ENCODE results near the gene PHF12. TPM values are rescaled to one million over a fixed set of nuclear protein-coding genes. Genes with fewer than 3 reads are reported as not detected.
A peak's percentile ranks its signal among the peaks of the same experiment; 100 is the strongest.

PHF12 gene
- total RNA-seq, 6 donors from 2014 or later = 38.8 to 103 (median 62.7) TPM

DNA sequence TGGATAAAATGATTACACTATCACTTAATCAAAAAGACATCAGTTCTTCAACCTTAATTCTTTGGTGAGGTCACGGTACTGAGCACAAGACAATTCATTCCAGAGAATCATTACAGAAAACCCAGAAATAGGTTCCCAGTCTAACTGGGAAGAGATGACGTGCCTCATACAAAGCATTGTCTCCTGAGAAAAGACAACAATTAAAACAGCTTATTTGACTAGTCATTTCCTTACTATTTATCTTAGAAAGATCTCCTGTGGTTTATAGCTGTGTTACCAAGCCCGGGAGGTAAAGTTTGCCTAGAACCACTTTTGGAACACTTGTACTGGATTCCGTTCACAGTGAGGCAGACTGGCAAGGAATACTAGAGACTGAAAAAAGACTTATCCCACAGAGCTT is 5.1 kb downstream of the PHF12 start:
- Histone ChIP-seq H3K9me3 (no peaks in the 10 kb centered on the region), H3K27ac (peak overlapping the region; percentile 27 to 99 (median 70))

DNA sequence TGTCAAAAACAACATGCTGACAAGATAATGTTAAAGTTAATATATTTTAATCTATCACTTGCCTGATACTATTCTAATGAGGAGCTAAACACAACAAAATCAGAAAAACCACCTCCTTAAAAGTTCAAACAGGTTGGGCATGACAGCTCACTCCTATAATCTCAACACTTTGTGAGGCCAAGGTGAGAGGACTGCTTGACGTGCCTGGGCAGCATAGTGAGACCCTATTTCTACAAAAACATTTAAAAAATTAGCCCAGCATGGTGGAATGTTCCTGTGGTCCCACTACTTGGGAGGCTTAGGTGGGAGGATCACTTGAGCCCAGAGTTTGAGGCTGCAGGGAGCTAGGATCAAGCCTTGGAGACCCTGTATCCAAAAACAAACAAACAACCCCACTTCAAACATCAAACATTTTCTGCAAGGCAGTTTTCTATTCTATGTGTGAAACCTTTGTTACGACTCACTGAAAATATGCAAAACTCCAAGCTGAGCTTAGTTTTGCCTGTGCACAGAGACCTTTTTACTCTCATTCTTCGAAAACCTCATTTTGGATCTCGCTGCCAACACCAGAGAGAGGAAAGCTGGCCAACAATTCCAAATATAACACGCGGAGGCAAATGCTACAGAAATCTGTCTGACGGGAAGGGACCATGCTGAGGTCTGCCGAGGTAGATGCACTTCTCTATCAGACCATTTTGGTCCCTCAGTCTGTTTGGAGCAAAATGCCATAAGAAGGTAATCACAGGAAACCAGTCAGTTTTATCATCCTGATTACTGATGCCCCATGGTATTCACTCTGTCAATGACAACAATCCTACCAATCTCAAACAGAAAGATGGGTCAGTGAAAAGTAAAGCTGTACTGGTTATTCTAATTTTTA is 6.2 kb downstream of the PHF12 start:
- Histone ChIP-seq H3K27ac (peak overlapping the region; percentile 27 to 99 (median 70)), H3K4me3 (no peak overlapping the region), H3K27me3 (no peaks in the 10 kb centered on the region), H3K9me3 (no peaks in the 10 kb centered on the region), H3K36me3 (peaks cover 0 to 9% (median 0%) of the 10 kb centered on the region in 4 donors), H3K4me1 (peaks cover 51 to 62% (median 54%) of the 10 kb centered on the region in 4 donors)
- 74 to 79% methylated on average over 8 of the region's 8 CpGs for WGBS, 2 donors
- TF ChIP-seq POLR2AphosphoS5 (IDR thresholded peaks at IDR 0.05) = no peak
- TF ChIP-seq, protein P1, sequence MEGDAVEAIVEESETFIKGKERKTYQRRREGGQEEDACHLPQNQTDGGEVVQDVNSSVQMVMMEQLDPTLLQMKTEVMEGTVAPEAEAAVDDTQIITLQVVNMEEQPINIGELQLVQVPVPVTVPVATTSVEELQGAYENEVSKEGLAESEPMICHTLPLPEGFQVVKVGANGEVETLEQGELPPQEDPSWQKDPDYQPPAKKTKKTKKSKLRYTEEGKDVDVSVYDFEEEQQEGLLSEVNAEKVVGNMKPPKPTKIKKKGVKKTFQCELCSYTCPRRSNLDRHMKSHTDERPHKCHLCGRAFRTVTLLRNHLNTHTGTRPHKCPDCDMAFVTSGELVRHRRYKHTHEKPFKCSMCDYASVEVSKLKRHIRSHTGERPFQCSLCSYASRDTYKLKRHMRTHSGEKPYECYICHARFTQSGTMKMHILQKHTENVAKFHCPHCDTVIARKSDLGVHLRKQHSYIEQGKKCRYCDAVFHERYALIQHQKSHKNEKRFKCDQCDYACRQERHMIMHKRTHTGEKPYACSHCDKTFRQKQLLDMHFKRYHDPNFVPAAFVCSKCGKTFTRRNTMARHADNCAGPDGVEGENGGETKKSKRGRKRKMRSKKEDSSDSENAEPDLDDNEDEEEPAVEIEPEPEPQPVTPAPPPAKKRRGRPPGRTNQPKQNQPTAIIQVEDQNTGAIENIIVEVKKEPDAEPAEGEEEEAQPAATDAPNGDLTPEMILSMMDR (IDR thresholded peaks at IDR 0.05) = no peak
- TF ChIP-seq POLR2A (IDR thresholded peaks at IDR 0.05) = no peak
- TF ChIP-seq EP300 (IDR thresholded peaks at IDR 0.05) = no peak
- DNase-seq (no peak), ATAC-seq (ENCODE audit: low FRiP score in 2 of 2) (no peak)

More for the DNA sequence above, 5.1 kb downstream of the PHF12 start:
- no peak for DNase-seq
- no peak overlapping the region for H3K4me3 ChIP-seq
- ATAC-seq (ENCODE audit: low FRiP score in 2 of 2) = no peak
- H3K4me1 ChIP-seq = peaks cover 40 to 51% (median 44%) of the 10 kb centered on the region in 4 donors
- TF ChIP-seq POLR2AphosphoS5 (IDR thresholded peaks at IDR 0.05) = no peak
- no peak for TF ChIP-seq EP300 (IDR thresholded peaks at IDR 0.05)
- no peak for TF ChIP-seq POLR2A (IDR thresholded peaks at IDR 0.05)
- TF ChIP-seq, protein P1 (IDR thresholded peaks at IDR 0.05) = no peak
- 37 to 42% methylated on average over 4 of the region's 4 CpGs for WGBS, 2 donors
- peaks cover 0 to 9% (median 0%) of the 10 kb centered on the region in 4 donors for H3K36me3 ChIP-seq
- H3K27me3 ChIP-seq = no peaks in the 10 kb centered on the region

DNA sequence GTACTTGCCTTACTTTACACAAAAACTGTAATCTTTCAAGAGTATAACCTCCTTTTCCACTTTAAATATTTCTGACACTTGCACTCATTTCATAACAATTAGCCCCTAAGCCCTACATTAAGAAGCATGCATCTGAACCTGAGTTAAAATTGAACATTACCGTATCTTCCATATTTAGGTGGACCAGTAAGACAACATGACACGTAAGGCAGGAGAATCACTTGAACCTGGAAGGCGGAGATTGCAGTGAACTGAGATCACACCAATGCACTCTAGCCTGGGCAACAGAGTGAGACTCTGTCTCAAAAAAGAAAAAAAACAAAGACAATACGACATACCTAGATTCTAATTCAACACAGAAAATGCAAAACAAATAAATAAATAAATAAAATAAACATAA is 7.0 kb downstream of the PHF12 start:
- no peak overlapping the region for H3K27ac ChIP-seq
- 82 to 87% methylated on average over 4 of the region's 4 CpGs for WGBS, 2 donors
- H3K9me3 ChIP-seq = no peaks in the 10 kb centered on the region
- H3K4me3 ChIP-seq = no peak overlapping the region
- ATAC-seq (ENCODE audit: low FRiP score in 2 of 2) = no peak
- peaks cover 54 to 69% (median 59%) of the 10 kb centered on the region in 4 donors for H3K4me1 ChIP-seq
- TF ChIP-seq EP300 (IDR thresholded peaks at IDR 0.05) (no peak), POLR2AphosphoS5 (IDR thresholded peaks at IDR 0.05) (no peak), POLR2A (IDR thresholded peaks at IDR 0.05) (no peak)
- TF ChIP-seq, protein P1 (IDR thresholded peaks at IDR 0.05) = no peak
- peaks cover 0 to 9% (median 0%) of the 10 kb centered on the region in 4 donors for H3K36me3 ChIP-seq
- no peaks in the 10 kb centered on the region for H3K27me3 ChIP-seq
- DNase-seq = no peak

DNA sequence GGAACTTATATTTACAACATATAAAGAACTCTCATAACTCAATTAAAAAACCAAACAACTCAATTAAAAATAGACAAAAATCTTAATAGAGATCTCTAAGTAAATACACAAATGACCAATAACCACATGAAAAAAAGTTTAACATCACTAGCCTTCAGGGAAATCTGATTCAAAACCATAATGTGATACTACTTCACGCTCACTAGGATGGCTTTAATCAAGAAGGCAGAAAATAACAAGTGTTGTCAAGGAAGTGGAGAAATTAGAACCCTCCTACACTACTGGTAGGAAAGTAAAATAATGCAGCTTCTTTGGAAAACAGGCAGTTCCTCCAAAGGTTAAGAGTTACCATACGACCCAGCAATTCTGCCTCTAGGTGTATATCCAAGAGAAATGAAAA is 8.4 kb downstream of the PHF12 start:
- no peak for DNase-seq
- TF ChIP-seq POLR2A (IDR thresholded peaks at IDR 0.05) (no peak), EP300 (IDR thresholded peaks at IDR 0.05) (no peak), POLR2AphosphoS5 (IDR thresholded peaks at IDR 0.05) (no peak)
- TF ChIP-seq, protein P1 (IDR thresholded peaks at IDR 0.05) = no peak
- WGBS, 2 donors = 90 to 94% methylated on average over 2 of the region's 2 CpGs
- Histone ChIP-seq H3K36me3 (peaks cover 0 to 9% (median 0%) of the 10 kb centered on the region in 4 donors), H3K4me3 (no peak overlapping the region), H3K27ac (no peak overlapping the region), H3K4me1 (peaks cover 57 to 75% (median 65%) of the 10 kb centered on the region in 4 donors), H3K27me3 (no peaks in the 10 kb centered on the region), H3K9me3 (no peaks in the 10 kb centered on the region)
- ATAC-seq (ENCODE audit: low FRiP score in 2 of 2) = no peak

Measured in upper lobe of left lung (tissue), 6 donors.